AG09309 (cell line): Measurements from ENCODE around the gene NR5A2.

ENCODE experiments used
- DNase-seq: peaks from one replicate; pipeline ENCODE4 v3.0.0-alpha.2; 2010; ENCODE audit warnings: low read depth
- H3K4me3 ChIP-seq: 2 replicates; pipeline ENCODE4 v1.5.1; 2011; ENCODE audit warnings: mild to moderate bottlenecking, low read depth, low read length, moderate library complexity; ENCODE audit not compliant: control insufficient read depth
- CTCF ChIP-seq: IDR thresholded peaks from 2 replicates; pipeline ENCODE4 v1.5.1; 2011; ENCODE audit warnings: mild to moderate bottlenecking, low read depth, low read length, inconsistent platforms; ENCODE audit not compliant: insufficient read depth, control insufficient read depth; ENCODE audit errors: missing control alignments

The NR5A2 gene

GRCh38 chr1:200136384-200136783 is 108.9 kb downstream of the NR5A2 start:
- TF ChIP-seq CTCF, result no peak
- no peak for DNase-seq
- H3K4me3 ChIP-seq, result no peak overlapping the region

GRCh38 chr1:200139661-200140250 is 112.2 kb downstream of the NR5A2 start:
- H3K4me3 ChIP-seq, result no peak overlapping the region
- peak; percentile 42 for DNase-seq
- TF ChIP-seq CTCF, result peak; percentile 69

GRCh38 chr1:200143347-200143746 is 115.8 kb downstream of the NR5A2 start:
- TF ChIP-seq CTCF, result no peak
- no peak for DNase-seq
- H3K4me3 ChIP-seq, result no peak overlapping the region

GRCh38 chr1:200146100-200146499 is 118.6 kb downstream of the NR5A2 start:
- no peak overlapping the region for H3K4me3 ChIP-seq
- no peak for TF ChIP-seq CTCF
- no peak for DNase-seq

GRCh38 chr1:200147094-200147493 is 119.6 kb downstream of the NR5A2 start:
- H3K4me3 ChIP-seq, result no peak overlapping the region
- DNase-seq, result no peak

GRCh38 chr1:200147742-200148141 is 120.2 kb downstream of the NR5A2 start:
- TF ChIP-seq CTCF, result no peak
- no peak for DNase-seq
- no peak overlapping the region for H3K4me3 ChIP-seq

More at GRCh38 chr1:200147094-200147493, 119.6 kb downstream of the NR5A2 start:
- TF ChIP-seq CTCF, result no peak
